KMS-11 (cell line): Measurements from ENCODE around the gene PIWIL4.

ENCODE experiments used
- H2AFZ ChIP-seq: fragments of 200-600 bp; sonication (generic); 2 replicates; pipeline ENCODE4 v1.6.1; 2016; ENCODE audit warnings: antibody characterized with exemption, mixed run types, low read depth
- H3K27ac ChIP-seq: fragments of 200-600 bp; sonication (generic); 2 replicates; pipeline ENCODE4 v1.6.1; 2016; ENCODE audit warnings: mild to moderate bottlenecking, mixed run types
- H3K27me3 ChIP-seq: fragments of 200-600 bp; sonication (generic); 2 replicates; pipeline ENCODE4 v1.6.1; 2017; ENCODE audit warnings: mild to moderate bottlenecking, low read depth, mixed run types, moderate library complexity; ENCODE audit not compliant: insufficient read depth
- H3K36me3 ChIP-seq: fragments of 200-600 bp; sonication (generic); 2 replicates; pipeline ENCODE4 v1.6.1; 2017; ENCODE audit warnings: mild to moderate bottlenecking, mixed run types; ENCODE audit not compliant: insufficient read depth
- H3K4me1 ChIP-seq: fragments of 200-600 bp; sonication (generic); 2 replicates; pipeline ENCODE4 v1.6.1; 2016; ENCODE audit warnings: mild to moderate bottlenecking, low read depth, mixed run types; ENCODE audit not compliant: poor library complexity, severe bottlenecking
- H3K4me2 ChIP-seq: fragments of 200-600 bp; sonication (generic); 2 replicates; pipeline ENCODE4 v1.7.0; 2016; ENCODE audit warnings: mild to moderate bottlenecking, mixed run types
- H3K4me3 ChIP-seq: fragments of 200-600 bp; sonication (generic); IDR thresholded peaks from 2 replicates; pipeline ENCODE4 v1.6.1; 2017; ENCODE audit warnings: low read depth, low read length, mixed read lengths; ENCODE audit not compliant: insufficient read depth
- H3K79me2 ChIP-seq: fragments of 200-600 bp; sonication (generic); 2 replicates; pipeline ENCODE4 v1.6.1; 2016; ENCODE audit warnings: low read depth, mixed run types; ENCODE audit not compliant: insufficient read depth
- H3K9ac ChIP-seq: fragments of 200-600 bp; sonication (generic); 2 replicates; pipeline ENCODE4 v1.6.1; 2016; ENCODE audit warnings: mild to moderate bottlenecking, mixed run types
- H4K20me1 ChIP-seq: fragments of 200-600 bp; sonication (generic); 2 replicates; pipeline ENCODE4 v1.6.1; 2016; ENCODE audit warnings: mild to moderate bottlenecking, mixed run types; ENCODE audit not compliant: insufficient read depth
- CTCF ChIP-seq: fragments of 200-600 bp; sonication (generic); conservative IDR thresholded peaks from 2 replicates; pipeline ENCODE4 v1.6.1; 2017; ENCODE audit warnings: low read depth, mild to moderate bottlenecking, antibody characterized with exemption, low read length, moderate library complexity, mixed read lengths

PIWIL4 gene

GRCh38 chr11:94524341-94524740 lies 42.8 kb upstream of the PIWIL4 start:
- Histone ChIP-seq H3K27ac (no peak overlapping the region), H2AFZ (no peak overlapping the region), H3K4me1 (peaks cover 11% of the 10 kb centered on the region), H3K79me2 (no peaks in the 10 kb centered on the region), H3K4me2 (no peak overlapping the region), H4K20me1 (no peaks in the 10 kb centered on the region), H3K27me3 (no peaks in the 10 kb centered on the region), H3K4me3 (no peak overlapping the region), H3K9ac (no peak overlapping the region), H3K36me3 (no peaks in the 10 kb centered on the region)
- TF ChIP-seq CTCF, result no peak

GRCh38 chr11:94525546-94526324 lies 41.4 kb upstream of the PIWIL4 start:
- Histone ChIP-seq H3K79me2 (no peaks in the 10 kb centered on the region), H3K4me3 (no peak overlapping the region), H3K4me1 (peaks cover 11% of the 10 kb centered on the region), H2AFZ (no peak overlapping the region), H3K27me3 (no peaks in the 10 kb centered on the region), H3K9ac (no peak overlapping the region), H4K20me1 (no peaks in the 10 kb centered on the region), H3K36me3 (no peaks in the 10 kb centered on the region), H3K27ac (no peak overlapping the region), H3K4me2 (no peak overlapping the region)
- no peak for TF ChIP-seq CTCF

GRCh38 chr11:94526645-94527438 lies 40.3 kb upstream of the PIWIL4 start:
- no peak overlapping the region for H3K4me2 ChIP-seq
- H4K20me1 ChIP-seq, result no peaks in the 10 kb centered on the region
- H3K27ac ChIP-seq, result no peak overlapping the region
- H3K27me3 ChIP-seq, result no peaks in the 10 kb centered on the region
- no peak overlapping the region for H3K9ac ChIP-seq
- H3K36me3 ChIP-seq, result no peaks in the 10 kb centered on the region
- no peaks in the 10 kb centered on the region for H3K79me2 ChIP-seq
- no peak for TF ChIP-seq CTCF
- H2AFZ ChIP-seq, result no peak overlapping the region
- no peak overlapping the region for H3K4me3 ChIP-seq
- peaks cover 11% of the 10 kb centered on the region for H3K4me1 ChIP-seq

GRCh38 chr11:94528551-94528950 lies 38.6 kb upstream of the PIWIL4 start:
- H3K4me3 ChIP-seq, result no peak overlapping the region
- H3K4me2 ChIP-seq, result no peak overlapping the region
- H4K20me1 ChIP-seq, result no peaks in the 10 kb centered on the region
- H3K27me3 ChIP-seq, result no peaks in the 10 kb centered on the region
- H3K27ac ChIP-seq, result no peak overlapping the region
- H3K79me2 ChIP-seq, result no peaks in the 10 kb centered on the region
- no peak for TF ChIP-seq CTCF
- H3K36me3 ChIP-seq, result no peaks in the 10 kb centered on the region
- H3K9ac ChIP-seq, result no peak overlapping the region
- H2AFZ ChIP-seq, result no peak overlapping the region
- H3K4me1 ChIP-seq, result peaks cover 11% of the 10 kb centered on the region
